CD1c-positive myeloid dendritic cell (primary cell): Measurements from ENCODE around the gene BPIFA3.

Experiments
- DNase-seq: peaks from one replicate; pipeline ENCODE4 v3.0.0-alpha.2; 2016; ENCODE audit errors: extremely low spot score

BPIFA3 gene

DNA sequence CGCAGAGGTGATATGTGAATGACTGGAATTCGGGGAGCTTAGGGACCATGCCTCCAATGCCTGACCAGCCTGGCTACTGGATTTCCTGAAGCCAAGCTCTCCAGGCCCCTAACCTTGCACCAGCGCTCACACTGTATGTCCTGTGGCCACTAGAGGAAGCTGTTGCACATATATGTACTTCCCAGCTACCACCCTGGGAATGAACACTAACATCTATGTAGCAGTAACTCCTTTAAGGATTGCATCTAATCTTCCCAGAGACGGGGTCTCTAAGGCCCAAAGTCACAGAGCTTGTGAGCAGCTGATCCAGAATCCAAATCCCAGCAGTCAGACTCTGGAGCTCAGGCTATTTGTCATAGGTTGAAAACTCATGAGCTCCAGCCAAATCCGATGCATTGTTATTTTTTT lies 45.5 kb downstream of the BPIFA3 start:
- DNase-seq, result peak; percentile 64

GRCh38 chr20:33263784-33264183 lies 46.6 kb downstream of the BPIFA3 start:
- no peak for DNase-seq

DNA sequence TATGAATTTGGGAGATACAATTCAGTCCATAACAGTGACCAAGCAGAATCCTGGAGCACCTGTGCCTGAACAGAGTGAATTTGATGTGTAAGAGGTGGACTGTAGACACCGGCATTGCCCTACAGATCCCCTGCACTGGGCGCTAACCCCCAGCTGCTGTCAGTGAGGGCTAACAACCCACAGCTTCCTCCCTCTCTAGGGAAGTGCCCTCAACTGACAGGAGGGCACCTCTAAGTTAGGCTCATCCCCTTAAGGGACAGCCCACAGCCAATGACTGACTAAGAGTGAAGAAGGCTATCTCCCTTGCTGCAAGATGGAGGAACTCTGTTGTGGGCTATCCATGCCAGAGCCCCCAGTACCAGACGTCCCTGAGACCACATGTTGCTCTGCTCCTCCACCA lies 50.5 kb downstream of the BPIFA3 start:
- peak; percentile 25 for DNase-seq

- no peak for DNase-seq
Measured at GRCh38 chr20:33272155-33272873, 55.2 kb downstream of the BPIFA3 start.

- DNase-seq, result no peak
Measured at GRCh38 chr20:33273117-33273851, 56.1 kb downstream of the BPIFA3 start.

GRCh38 chr20:33275215-33275614 lies 58.1 kb downstream of the BPIFA3 start:
- DNase-seq, result no peak

- no peak for DNase-seq
Measured at GRCh38 chr20:33275871-33276270, 58.7 kb downstream of the BPIFA3 start.

DNA sequence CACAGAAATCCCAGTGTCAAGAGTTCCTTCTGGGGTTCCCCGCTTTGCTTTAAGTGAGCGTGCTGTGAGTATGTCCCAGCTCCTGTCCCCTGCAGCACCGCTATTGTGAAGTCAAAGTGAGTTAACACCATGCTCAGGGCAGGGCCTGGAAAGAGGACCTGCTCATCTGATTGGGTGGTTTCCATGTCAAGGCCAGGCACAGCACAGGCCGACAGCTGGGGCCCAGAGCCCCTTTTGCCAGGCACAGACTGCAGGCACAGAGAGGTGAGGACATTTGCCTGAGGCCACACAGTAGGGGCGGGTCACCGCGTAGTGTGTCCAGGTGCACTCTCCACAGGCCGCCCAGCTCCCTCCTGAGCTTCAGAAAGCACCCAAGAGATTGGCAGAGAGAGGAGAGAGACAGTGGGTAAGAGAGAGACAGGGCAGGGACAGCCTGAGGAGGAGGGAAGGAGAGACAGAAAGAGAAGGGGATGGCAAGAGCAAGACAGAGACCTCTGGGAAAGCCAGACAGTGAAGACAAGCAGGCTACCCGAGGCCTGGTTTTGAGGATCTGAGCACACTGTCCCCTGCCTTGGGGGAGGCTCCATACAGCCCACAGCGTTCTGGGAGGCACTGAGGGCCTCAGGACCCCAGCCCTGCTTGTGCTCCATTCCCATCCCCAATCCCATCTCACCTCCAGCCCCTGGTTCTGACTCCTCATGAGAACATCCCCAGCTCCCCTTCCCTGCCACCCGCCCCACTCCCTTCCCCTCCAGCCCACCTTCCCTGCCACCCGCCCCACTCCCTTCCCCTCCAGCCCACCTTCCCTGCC lies 59.4 kb downstream of the BPIFA3 start:
- no peak for DNase-seq
